GM12873 (cell line): ENCODE results near the gene TIPRL.
A peak's percentile ranks its signal among the peaks of the same experiment; 100 is the strongest.

Source experiments
- TF ChIP-seq, protein P1 (sequence below): IDR thresholded peaks from 2 replicates; pipeline ENCODE4 v1.5.1; 2012; ENCODE audit warnings: low read depth, mild to moderate bottlenecking, moderate library complexity, low read length, control low read depth; ENCODE audit not compliant: insufficient read depth; ENCODE audit errors: missing control alignments

TIPRL gene

DNA sequence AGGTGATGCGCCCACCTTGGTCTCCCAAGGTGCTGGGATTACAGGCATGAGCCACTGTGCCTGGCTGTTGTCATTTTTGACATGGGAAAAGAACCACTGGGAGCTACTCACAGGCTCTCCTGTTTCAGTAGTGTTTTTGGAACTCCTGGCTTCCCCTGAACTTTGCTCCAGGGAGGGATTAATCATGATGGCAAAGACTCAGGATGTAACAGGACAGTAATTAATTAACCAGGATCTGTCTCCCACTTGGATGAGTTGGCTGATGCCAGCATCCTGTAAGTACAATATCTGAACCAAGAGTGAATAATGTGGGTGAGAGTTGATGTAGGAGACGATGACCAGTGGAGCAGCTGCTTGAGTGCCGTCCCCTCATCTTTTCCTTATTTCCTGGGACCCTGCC lies 51.9 kb downstream of the TIPRL start:
- TF ChIP-seq, protein P1, sequence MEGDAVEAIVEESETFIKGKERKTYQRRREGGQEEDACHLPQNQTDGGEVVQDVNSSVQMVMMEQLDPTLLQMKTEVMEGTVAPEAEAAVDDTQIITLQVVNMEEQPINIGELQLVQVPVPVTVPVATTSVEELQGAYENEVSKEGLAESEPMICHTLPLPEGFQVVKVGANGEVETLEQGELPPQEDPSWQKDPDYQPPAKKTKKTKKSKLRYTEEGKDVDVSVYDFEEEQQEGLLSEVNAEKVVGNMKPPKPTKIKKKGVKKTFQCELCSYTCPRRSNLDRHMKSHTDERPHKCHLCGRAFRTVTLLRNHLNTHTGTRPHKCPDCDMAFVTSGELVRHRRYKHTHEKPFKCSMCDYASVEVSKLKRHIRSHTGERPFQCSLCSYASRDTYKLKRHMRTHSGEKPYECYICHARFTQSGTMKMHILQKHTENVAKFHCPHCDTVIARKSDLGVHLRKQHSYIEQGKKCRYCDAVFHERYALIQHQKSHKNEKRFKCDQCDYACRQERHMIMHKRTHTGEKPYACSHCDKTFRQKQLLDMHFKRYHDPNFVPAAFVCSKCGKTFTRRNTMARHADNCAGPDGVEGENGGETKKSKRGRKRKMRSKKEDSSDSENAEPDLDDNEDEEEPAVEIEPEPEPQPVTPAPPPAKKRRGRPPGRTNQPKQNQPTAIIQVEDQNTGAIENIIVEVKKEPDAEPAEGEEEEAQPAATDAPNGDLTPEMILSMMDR: no peak

DNA sequence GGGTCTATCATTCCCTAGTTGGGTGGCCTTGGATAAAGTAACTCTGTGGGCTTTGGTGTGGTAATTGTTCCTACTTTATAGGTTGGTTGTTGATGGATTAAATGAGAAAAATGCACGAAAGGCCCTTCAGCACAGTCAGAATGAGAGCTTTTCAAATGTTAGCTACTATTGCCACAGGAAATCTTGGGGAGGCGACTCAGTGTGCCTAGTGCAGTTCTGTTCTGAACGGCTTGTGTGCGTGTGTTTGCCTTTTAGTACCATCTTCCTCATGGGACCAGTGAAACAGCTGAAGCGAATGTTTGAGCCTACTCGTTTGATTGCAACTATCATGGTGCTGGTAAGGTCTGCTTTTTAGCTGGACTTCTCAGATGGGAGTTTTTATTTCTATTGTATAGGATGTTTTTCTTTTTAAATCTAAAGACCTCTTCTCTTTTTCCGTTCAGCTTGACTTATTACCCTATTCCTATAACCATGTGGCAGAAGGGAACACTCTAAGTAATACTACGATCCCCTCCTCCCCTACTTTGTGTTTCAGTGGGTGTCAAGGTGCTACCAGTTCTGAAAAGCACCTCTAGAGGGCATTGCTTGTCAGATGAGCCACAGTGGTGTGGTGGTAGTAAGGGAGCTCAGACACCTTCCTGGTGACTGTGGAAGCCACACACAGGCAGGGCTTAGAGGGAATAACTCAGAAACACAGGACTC lies 56.2 kb downstream of the TIPRL start:
- TF ChIP-seq, protein P1: peak; percentile 80

DNA sequence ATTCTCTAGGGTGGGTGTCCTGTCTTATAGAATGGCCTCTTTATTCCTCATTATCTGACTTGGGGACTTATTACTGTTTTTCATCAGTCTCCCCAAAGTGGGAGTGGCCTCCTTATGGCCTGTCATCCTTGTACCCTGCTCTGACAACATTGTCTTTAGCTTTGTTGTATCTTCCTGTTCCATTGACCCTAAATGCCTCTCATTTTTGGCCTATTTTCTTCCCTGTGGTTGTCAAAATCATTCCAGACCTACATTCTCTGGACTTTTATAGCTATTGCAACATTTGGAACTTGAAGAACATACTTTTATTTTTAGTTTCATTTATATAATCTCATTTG lies 56.8 kb downstream of the TIPRL start:
- TF ChIP-seq, protein P1: no peak

DNA sequence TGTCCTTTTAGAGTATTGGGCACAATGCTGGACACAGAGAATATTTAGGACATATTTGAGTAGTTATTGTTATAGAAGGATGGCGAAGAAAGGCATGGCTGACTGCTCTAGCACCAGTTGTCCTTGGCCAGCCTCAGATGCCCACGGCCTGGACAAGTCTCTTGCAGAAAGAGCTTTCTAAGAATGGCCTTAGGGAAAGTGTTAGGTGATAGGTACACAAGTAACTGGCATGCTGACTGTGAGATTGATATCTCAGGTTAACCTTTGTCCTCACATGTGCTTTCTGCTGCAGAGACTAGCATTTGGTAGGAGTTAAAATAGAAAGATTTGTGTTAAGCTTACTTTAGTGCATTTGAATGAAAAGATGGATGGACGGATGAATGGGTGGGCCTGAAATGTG lies 57.2 kb downstream of the TIPRL start:
- TF ChIP-seq, protein P1: no peak

DNA sequence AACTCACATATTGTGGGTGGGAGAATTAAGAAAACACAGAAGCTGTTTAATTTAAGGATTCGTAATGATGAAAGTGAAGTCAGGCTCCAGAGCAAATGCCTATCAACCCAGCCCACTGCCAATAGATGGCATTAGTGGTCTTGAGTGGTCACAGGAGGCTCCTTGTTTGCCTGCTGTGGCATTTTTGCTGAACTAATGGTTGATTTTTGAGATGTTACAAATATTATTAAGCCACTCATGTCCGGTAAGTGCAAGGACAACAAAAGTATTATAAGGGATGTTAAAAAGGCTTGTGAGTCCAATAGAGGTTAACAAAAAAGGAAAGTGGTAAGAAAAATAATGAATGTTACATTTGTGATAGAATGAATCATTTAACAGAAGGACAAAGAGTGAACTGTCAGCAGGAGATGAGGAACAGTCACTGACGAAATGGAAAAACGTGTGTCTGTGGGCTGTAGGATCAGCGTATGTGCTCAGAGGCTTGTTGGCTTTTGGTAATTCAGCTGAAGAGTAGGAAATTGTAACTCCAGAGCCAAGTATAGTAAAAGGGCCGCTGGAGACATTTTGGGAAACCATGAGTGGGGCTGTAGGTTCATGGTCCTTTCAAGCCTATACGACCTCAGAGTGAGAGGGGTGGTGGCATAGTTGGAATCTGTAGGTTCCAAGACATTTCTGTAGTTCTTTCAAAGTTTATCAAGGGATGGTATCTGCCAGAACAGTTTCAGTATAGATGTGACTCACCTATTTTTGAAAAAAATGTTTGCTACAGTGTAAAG lies 58.3 kb downstream of the TIPRL start:
- TF ChIP-seq, protein P1: no peak

DNA sequence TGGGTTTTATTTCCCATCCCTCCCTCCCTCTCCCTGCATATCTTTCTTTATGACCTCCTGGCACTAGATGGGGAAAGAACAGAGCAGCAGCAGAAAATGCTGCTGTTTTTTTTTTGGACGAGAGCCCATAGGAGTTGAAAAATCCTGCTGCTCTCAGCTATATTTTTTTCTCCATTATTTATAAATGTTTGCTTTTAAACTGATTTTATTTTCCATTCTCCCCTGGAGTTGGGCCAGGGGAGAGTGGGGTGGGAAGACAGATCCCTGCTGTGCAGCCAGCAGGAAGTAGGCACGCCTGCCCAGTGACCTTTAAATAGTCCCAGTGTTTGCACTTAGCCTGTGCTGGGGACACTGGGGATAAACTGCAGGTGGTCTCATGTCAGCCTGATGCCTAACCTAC lies 64.4 kb downstream of the TIPRL start:
- TF ChIP-seq, protein P1: no peak

DNA sequence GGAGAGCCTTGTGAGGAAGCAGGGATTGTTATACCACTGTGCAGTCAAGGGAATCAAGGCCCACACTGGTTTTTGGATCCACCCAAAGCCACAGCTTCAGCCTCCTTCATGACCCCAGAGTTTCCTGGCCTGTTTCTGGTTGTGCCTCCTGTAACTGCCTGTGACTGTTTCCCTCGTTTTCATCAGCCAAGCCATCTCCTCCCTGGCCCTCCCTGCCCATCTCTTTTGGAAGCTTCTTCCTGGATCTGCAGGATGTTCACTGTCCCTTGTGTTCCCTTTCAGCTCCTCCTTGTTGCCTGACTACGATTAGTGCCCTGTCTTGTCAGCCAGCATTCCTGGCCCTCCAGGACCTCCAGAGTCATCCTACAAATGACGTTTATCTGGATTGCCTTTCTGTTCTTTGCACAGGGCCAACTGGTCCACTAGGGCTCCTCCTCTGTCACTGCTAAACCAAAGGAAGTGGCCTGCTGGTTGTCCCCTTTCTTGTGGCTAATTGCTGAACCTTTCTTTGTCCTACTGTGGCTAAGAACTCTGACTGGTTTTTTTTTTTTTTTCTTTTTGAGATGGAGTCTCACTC lies 65.0 kb downstream of the TIPRL start:
- TF ChIP-seq, protein P1: no peak
